Choroid plexus epithelial cell (primary cell): Measurements from ENCODE around the gene SEC22C.

ENCODE experiments used
- DNase-seq: peaks from one replicate; pipeline ENCODE4 v3.0.0-alpha.2; 2010; ENCODE audit warnings: low read depth
- H3K4me3 ChIP-seq: 2 replicates; pipeline ENCODE4 v1.5.1; 2011; ENCODE audit warnings: low read depth, mild to moderate bottlenecking, control low read depth, low read length, moderate library complexity
- TF ChIP-seq, protein P1 (sequence below): conservative IDR thresholded peaks from 2 replicates; pipeline ENCODE4 v1.5.1; 2011; ENCODE audit warnings: low read depth, mild to moderate bottlenecking, control low read depth, inconsistent platforms, low read length, moderate library complexity

Gene SEC22C

GRCh38 chr3:42526616-42527367 lies 55.0 kb downstream of the SEC22C start:
- no peak for DNase-seq
- TF ChIP-seq, protein P1, sequence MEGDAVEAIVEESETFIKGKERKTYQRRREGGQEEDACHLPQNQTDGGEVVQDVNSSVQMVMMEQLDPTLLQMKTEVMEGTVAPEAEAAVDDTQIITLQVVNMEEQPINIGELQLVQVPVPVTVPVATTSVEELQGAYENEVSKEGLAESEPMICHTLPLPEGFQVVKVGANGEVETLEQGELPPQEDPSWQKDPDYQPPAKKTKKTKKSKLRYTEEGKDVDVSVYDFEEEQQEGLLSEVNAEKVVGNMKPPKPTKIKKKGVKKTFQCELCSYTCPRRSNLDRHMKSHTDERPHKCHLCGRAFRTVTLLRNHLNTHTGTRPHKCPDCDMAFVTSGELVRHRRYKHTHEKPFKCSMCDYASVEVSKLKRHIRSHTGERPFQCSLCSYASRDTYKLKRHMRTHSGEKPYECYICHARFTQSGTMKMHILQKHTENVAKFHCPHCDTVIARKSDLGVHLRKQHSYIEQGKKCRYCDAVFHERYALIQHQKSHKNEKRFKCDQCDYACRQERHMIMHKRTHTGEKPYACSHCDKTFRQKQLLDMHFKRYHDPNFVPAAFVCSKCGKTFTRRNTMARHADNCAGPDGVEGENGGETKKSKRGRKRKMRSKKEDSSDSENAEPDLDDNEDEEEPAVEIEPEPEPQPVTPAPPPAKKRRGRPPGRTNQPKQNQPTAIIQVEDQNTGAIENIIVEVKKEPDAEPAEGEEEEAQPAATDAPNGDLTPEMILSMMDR: no peak
- H3K4me3 ChIP-seq: no peak overlapping the region

DNA sequence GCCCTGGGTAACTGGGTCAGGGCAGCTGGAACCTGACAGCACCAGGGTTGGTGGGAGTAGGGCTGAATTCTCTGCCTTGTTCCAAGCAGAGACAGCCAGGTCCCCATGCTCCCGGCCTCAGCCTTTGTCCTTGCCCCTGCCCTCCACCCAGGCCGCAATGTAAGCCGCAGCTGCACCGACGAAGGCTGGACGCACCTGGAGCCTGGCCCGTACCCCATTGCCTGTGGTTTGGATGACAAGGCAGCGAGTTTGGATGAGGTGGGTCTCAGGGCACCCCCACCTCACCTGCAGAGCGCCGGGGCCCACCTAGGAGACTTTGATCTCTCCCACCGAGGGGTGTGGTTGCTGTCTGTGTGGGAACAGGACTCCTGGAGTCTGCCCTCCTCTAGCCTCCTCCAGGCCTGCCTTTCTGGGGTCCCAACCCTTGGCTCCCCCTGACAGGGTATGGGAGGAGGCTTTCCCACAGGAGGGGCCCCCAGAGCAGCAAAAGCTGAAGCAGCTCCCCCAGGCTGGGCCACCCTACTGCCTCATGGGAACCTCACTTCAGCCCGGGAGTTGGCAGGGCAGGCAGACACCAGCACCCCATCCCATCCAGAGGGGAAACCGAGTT lies 55.9 kb downstream of the SEC22C start:
- no peak overlapping the region for H3K4me3 ChIP-seq
- TF ChIP-seq, protein P1: no peak
- DNase-seq: no peak

GRCh38 chr3:42525212-42525611 lies 56.6 kb downstream of the SEC22C start:
- no peak for DNase-seq
- TF ChIP-seq, protein P1: no peak
- no peak overlapping the region for H3K4me3 ChIP-seq

GRCh38 chr3:42524751-42525150 lies 57.0 kb downstream of the SEC22C start:
- H3K4me3 ChIP-seq: no peak overlapping the region
- DNase-seq: no peak
- TF ChIP-seq, protein P1: no peak

- H3K4me3 ChIP-seq: no peak overlapping the region
- TF ChIP-seq, protein P1: no peak
Measured at GRCh38 chr3:42520906-42521305, 60.9 kb downstream of the SEC22C start.

GRCh38 chr3:42520336-42520735 lies 61.4 kb downstream of the SEC22C start:
- DNase-seq: no peak
- TF ChIP-seq, protein P1: no peak
- H3K4me3 ChIP-seq: no peak overlapping the region

More at GRCh38 chr3:42520906-42521305, 60.9 kb downstream of the SEC22C start:
- DNase-seq: no peak

GRCh38 chr3:42519568-42519962 lies 62.2 kb downstream of the SEC22C start:
- TF ChIP-seq, protein P1: no peak
- no peak overlapping the region for H3K4me3 ChIP-seq
- DNase-seq: no peak
